HL-60 (cell line): ENCODE measurements around the gene KRTAP5-11.

Experiments
- GABPA ChIP-seq: IDR thresholded peaks from 2 replicates; pipeline ENCODE4 v1.6.1; 2012; ENCODE audit warnings: low read depth
- POLR2AphosphoS5 ChIP-seq: IDR thresholded peaks from 2 replicates; pipeline ENCODE4 v1.6.1; 2012; ENCODE audit warnings: low read depth
- TF ChIP-seq, protein P1 (sequence below): IDR thresholded peaks from one replicate; pipeline ENCODE4 v1.5.1; 2011; ENCODE audit warnings: low read length, control low read depth, inconsistent platforms; ENCODE audit not compliant: insufficient read depth
- TF ChIP-seq, protein P2 (sequence below): IDR thresholded peaks from 2 replicates; pipeline ENCODE4 v1.6.1; 2012; ENCODE audit warnings: low read depth; ENCODE audit not compliant: insufficient replicate concordance

- TF ChIP-seq, protein P1, sequence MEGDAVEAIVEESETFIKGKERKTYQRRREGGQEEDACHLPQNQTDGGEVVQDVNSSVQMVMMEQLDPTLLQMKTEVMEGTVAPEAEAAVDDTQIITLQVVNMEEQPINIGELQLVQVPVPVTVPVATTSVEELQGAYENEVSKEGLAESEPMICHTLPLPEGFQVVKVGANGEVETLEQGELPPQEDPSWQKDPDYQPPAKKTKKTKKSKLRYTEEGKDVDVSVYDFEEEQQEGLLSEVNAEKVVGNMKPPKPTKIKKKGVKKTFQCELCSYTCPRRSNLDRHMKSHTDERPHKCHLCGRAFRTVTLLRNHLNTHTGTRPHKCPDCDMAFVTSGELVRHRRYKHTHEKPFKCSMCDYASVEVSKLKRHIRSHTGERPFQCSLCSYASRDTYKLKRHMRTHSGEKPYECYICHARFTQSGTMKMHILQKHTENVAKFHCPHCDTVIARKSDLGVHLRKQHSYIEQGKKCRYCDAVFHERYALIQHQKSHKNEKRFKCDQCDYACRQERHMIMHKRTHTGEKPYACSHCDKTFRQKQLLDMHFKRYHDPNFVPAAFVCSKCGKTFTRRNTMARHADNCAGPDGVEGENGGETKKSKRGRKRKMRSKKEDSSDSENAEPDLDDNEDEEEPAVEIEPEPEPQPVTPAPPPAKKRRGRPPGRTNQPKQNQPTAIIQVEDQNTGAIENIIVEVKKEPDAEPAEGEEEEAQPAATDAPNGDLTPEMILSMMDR, result no peak
- no peak for TF ChIP-seq GABPA
- TF ChIP-seq POLR2AphosphoS5, result no peak
- TF ChIP-seq, protein P2, sequence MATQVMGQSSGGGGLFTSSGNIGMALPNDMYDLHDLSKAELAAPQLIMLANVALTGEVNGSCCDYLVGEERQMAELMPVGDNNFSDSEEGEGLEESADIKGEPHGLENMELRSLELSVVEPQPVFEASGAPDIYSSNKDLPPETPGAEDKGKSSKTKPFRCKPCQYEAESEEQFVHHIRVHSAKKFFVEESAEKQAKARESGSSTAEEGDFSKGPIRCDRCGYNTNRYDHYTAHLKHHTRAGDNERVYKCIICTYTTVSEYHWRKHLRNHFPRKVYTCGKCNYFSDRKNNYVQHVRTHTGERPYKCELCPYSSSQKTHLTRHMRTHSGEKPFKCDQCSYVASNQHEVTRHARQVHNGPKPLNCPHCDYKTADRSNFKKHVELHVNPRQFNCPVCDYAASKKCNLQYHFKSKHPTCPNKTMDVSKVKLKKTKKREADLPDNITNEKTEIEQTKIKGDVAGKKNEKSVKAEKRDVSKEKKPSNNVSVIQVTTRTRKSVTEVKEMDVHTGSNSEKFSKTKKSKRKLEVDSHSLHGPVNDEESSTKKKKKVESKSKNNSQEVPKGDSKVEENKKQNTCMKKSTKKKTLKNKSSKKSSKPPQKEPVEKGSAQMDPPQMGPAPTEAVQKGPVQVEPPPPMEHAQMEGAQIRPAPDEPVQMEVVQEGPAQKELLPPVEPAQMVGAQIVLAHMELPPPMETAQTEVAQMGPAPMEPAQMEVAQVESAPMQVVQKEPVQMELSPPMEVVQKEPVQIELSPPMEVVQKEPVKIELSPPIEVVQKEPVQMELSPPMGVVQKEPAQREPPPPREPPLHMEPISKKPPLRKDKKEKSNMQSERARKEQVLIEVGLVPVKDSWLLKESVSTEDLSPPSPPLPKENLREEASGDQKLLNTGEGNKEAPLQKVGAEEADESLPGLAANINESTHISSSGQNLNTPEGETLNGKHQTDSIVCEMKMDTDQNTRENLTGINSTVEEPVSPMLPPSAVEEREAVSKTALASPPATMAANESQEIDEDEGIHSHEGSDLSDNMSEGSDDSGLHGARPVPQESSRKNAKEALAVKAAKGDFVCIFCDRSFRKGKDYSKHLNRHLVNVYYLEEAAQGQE, result no peak
Measured at GRCh38 chr11:71542382-71542781, 40.3 kb downstream of the KRTAP5-11 start.
